NCI-H2196 (cell line): ENCODE data around the gene TRIM13.
A peak's percentile ranks its signal among the peaks of the same experiment; 100 is the strongest.
"Not testable (repeated sequence)": the region's sequence is repeated elsewhere in the genome, so short reads cannot be mapped to it uniquely, and the experiment has no call there.

Source experiments
- DNase-seq: peaks from one replicate; lab custom pipeline; 2025; ENCODE audit not compliant: unreplicated experiment; lab: John Stamatoyannopoulos, UW

TRIM13 gene, protein sequence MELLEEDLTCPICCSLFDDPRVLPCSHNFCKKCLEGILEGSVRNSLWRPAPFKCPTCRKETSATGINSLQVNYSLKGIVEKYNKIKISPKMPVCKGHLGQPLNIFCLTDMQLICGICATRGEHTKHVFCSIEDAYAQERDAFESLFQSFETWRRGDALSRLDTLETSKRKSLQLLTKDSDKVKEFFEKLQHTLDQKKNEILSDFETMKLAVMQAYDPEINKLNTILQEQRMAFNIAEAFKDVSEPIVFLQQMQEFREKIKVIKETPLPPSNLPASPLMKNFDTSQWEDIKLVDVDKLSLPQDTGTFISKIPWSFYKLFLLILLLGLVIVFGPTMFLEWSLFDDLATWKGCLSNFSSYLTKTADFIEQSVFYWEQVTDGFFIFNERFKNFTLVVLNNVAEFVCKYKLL

DNA sequence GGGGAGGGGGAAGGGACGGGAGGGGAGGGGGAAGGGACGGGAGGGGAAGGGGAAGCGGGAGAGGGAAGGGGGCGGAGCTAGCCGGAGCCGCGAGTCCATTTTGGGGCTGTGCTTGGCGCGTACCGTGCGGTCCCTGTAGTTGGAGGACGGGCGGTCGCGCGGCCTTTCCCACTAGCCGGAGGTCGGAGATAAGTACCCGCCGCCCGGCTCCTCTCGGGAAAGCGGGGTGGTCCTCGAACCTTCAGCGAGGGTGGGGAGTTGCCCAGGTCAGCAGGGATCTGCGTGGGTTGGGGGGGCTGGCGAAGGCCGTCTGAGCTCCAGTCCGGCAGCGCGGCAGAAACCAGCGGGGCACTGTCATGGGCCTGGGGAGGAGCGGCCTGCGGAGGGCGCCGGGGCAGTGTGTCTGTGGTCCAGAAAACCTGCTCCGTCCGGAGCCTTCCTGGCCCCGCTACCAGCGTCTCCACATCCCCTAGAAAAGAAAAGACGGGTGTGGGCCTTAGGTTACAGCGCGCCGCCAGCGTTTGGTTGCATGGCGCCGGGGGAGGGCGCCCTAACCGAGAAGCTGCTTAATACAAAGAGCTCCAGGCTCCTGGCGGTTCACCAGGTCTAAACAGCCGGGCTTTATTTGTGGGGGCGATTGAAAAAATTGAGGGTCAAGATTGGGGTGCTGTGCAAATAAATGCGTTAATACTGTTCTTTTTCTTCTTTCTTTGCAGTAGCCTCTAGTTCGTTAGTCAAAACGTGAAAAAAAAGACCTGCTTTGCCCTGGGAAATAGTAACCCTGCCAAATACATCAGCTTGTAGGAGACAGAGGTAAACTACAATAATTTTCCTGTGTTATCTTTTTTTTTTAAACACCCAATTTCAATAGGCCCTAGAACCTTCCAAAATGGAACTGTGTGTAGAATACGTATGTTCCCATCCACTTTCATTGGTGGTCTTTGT is at the start of gene TRIM13:
Gene TRIM13 (plus strand): TSS at position 92 of the 945 bp plus-strand sequence. CDS start 14,899 bp downstream, outside the sequence.
- DNase-seq: peak; percentile 72

DNA sequence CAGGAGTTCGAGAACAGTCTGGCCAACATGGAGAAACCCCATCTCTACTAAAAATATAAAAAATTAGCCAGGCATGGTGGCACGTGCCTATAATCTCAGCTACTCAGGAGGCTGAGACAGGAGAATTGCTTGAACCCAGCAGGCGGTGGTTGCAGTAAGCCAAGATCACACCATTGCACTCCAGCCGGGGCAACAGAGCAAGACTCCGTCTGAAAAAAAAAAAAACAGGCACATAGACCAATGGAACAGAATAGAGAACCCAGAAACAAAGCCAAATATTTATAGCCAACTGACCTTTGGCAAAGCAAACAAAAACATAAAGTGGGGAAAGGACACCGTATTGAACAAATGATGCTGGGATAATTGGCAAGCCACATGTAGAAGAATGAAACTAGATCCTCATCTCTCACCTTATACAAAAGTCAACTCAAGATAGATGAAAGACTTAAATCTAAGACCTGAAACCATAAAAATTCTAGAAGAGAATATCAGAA is 48.0 kb upstream of the TRIM13 start:
- DNase-seq: not testable (repeated sequence)

DNA sequence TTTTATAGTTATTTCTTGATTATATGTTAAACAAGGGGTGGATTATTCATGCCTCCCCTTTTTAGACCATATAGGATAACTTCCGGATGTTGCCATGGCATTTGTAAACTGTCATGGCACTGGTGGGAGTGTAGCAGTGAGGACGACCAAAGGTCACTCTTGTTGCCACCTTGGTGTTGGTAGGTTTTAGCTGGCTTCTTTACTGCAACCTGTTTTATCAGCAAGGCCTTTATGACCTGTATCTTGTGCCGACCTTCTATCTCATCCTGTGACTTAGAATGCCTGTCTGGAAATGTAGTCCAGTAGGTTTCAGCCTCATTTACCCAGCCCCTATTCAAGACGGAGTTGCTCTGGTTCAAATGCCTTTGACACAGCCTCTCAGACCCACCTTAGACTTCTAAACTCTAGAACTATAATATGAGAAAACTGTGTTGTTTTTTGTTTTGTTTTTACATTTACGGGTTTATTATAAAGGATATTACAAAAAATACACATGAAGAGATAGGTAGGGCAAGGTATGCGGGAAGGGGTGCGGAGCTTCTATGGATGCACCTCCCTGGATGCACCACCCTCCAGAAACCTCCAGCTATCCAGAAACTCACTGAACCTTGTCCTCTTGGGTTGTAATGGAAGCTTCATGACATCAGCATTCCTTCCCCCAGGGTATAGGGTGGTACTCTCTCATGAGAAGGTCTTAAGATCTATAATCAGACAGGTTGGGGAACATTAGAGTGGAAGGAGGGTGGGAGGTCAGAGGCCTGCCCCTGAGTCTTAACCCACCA is 44.9 kb upstream of the TRIM13 start:
- no peak for DNase-seq

DNA sequence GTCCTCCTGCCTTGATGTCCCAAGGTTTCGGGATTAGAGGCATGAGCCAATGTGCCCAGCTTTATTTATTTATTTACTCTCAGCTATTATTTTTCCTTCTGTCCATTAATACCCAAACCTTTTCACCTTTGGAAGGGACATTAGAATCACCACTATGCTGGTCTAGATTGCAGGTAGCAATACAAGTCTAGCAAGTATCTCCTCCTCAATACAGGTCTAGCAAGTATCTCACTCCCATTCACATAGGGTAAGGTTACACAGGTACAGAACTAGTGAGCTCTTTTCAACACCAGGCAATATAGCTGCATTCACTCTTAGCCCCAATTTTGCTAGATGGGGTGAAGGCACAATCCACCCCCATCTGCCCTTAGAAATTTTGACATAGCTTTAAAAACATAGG is 43.3 kb upstream of the TRIM13 start:
- DNase-seq: no peak

DNA sequence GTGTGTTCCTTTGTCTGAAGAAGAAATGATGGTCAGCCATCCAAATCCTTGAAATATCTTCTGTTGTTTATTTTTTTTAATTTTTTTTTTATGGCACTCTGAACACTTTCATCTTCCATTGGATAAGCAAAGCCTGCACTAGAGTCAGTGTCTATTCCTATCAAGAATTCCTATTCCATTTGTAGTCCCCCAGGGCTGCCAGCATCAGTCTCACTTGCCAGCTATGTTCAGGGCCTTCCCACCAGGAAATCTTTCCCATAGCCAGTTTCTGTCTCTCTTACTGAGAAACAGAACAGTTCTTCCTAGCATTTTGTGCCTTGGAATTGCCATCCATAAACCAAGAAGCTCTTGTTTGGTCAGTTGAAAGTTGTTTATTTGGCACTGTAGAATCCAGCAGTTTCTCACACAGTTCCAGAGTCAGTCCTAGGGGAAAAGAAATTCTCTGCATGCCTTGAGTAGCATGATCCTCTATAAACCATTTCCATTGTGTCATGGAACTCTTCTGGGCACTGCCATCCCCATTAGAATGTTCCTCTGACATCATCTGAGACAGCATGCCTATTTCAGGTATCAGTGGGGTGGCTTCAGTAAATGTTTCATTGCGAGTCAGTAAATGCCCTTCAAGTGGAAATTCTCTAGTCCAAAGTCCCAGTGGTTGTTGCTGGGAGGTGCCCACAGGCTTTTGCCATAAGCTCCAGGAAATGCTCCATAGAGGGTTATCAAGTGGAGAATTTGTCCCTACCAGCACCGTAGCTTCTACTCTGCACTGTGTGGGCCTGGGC is 42.0 kb upstream of the TRIM13 start:
- DNase-seq: no peak

DNA sequence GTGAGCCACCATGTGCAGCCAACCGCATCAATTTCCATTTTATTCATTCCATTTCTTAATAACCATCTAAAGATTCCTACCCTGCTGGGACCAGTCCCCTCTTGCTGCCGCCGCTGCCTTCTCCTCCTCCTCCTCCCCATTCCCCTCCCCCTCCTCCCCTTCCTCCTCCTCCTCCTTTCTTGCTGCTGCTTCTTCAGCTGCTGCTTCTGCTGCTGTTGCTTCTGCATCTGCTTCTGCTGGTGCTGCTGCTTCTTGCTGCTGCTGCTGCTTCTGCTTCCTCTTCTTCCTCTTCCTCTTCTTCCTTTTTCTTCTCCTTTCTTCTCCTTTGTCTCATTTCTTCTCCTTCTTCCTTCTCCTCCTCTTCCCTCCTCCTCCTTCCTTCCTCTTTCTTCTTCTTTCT is 40.7 kb upstream of the TRIM13 start:
- DNase-seq: no peak

DNA sequence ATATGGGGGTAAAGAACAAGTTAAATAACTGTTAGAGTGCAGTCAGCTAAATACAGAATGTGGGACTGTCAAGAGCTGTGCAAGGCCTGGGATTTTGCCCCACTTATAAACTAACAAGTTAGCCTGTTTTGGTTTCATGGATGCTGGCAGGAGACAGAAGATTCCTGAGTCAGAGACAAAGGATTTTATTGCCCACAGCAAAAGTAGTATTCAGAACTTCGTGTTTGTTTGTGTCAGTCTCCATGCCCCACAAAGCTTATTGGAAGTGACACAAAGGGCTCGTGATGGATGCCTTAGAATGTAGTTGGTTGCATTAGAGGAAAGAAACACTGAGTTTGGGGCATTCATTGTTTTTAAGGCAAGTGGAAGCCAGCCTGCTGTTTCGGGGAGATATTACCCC is 38.5 kb upstream of the TRIM13 start:
- no peak for DNase-seq

DNA sequence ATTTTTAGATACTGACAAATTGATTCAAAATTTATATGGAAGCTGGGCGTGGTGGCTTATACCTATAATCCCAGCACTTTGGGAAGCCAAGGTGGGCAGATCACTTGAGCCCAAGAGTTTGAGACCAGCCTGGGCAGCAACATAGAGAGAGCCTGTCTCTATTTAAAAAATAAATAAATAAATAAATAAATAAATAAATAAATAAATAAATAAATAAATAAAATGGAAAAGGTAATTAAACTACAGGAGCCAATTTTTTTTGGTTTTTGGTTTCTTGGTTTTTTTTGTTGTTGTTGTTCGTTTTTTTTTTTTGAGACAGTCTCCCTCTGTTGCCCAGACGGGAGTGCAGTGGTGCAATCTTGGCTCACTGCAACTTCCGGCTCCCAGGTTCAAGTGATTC is 29.4 kb upstream of the TRIM13 start:
- DNase-seq: no peak

DNA sequence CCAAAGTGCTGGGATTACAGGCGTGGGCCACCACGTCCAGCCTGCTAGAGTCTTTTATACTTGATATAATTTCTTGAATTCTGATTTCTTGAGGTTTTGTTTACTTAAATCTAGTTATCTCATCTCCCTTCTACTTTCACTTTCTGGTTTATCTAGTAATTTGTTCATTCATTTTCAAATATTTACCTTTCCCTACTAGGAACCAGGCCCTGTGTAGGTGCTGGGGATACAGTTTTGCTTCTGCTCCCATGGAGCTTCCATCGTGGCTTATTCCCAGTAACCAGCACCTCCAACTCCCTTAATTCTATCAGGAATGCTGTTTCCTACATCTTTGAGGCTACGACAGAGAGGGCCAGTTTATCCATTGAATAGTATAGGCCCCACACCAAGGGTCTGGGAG is 24.1 kb upstream of the TRIM13 start:
- no peak for DNase-seq

DNA sequence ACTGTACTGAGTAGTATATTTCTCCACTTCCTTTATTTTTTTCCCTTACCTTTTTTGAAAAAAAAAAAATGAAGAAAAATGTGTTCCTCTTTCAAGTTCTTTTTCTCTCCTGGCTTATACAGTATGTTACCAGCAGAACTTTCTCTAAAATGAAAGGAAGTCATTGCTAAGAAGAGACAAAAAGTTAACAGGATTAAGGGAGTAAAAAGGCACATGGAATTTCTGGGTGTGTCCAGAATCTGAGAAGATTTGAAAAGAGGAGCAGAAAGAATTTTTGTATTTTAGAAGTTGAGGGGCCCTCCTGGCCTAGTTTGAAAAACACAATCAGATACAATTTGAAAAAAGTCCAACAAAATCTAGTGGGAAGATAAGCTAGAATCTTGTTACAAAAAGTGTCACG is 21.0 kb upstream of the TRIM13 start:
- DNase-seq: no peak

DNA sequence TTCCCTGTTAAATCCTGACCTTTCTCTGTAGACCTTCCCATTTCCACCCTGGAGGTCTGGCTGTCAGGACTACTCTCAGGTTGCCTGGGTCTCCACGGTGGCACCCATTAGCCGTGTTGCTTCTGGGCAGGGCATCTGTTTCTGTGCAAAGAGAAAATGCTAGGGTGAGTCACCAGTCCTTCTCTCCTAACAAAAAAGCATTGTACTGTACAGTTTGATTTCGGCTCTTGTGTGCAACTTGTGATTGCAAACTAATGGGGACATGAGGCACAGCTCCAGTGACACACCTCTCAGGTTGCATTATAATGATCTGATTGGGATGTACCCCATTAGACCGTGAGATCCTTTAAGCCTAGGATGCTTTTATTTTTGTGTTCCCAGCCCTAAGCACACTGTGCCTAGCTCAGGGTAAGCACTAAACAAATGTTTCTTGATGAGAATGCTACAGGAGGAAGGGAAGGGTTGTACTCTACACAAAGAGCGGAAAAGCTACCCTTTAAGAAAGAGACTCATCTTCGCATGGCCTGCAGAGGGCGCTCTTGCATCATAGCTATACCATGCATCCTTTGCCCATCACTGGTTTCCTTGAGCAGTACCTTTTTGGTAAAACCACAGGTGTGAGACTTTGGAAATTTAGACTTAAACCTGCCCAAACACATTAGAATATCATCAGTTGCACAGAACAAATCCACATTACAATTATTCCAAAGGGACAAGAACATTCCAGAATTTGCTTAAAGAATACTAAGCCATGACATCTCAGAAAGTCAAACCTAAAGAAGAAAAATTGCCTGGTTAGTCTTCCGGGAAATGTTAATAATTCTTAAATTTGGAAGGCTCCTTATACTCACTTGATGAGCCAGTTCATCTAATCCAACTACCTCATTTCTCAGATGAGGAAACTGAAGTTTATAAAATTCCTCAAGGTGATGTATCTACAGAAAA is 20.3 kb upstream of the TRIM13 start:
- DNase-seq: peak; percentile 63

DNA sequence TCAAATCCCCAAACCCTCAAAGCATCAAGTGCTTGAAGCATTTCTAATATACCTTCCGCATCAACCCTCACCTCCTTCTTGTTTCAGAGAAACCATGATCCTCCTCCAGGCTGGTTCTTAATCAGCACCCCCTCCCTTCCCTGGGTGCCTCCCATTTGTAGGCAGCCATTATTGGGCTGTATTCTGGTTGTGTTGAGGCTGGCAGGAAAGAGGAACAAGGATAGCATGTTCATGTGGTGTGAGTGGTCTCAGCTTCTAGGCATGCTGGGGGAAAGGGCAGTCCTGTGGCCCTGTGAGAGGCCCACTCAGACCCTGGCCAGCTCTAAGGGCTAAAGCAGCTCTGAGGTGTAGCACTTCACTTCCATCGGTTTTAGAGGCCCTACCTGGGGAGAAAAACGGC is 18.9 kb upstream of the TRIM13 start:
- no peak for DNase-seq

DNA sequence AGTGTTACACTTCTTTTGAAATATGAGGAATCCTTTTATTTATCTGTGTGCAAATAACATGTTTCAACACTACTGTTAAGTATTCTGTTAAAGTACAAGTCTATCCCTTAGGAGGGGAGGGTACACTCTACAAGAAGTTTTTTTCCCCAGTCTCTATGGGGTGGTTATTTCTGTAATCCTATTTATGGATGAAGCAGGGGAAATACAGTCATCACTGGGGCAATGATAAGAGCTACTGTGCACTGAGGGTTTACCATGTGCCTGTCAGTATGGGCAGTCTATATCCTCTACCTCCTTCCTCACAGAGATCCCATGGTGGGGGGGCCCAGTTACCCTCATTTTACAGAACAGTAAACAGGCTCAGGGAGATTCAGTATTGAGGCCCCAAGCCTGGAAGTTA is 16.6 kb upstream of the TRIM13 start:
- DNase-seq: no peak

DNA sequence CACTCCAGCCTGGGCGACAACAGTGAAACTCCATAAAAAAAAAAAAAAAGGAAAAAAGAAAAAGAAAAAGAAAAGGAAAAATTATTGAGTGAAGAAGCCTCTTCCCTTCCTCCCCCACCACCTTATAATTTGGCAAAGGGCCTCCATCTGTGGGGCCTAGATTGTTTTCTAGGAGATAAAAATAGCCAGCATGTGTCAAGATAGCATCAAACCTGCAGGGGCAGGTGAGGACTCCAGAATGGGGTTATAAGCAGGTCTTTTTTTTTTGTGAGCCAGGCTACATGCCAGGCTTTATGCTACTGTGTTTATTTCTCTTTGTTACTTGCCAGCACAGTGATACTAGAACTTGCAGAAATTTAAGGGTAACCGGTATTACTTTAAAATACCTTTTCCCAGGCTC is 11.7 kb upstream of the TRIM13 start:
- DNase-seq: peak; percentile 1

DNA sequence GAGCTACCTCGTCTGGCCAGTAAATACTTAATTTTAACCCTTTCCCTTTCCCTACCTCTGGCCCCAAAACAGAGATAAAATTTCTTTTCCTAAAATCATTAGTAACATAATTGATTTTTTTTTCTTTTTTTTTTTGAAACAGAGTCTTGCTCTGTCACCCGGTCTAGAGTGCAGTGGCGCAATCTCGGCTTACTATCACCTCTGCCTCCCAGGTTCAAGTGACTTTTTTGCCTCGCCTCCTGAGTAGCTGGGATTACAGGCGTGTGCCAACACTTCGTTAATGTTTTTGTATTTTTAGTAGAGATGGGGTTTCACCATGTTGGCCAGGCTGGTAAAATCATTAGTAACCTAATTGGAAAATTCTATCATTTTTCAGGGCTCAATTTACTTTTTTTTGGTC is 10.4 kb upstream of the TRIM13 start:
- DNase-seq: no peak

DNA sequence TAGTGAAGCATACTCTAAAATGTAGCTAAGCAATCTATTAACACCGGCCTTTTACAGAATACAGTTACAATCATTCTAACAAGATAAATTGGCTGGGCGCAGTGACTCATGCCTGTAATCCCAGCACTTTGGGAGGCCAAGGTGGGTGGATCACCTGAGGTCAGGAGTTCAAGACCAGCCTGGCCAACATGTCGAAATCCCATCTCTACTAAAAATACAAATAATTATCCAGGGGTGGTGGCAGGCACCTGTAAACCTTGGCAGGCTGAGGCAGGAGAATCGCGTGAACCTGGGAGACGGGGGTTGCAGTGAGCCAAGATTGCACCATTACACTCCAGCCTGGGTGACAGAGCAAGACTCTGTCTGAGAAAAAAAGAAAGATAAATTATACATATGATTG is 6.2 kb upstream of the TRIM13 start:
- not testable (repeated sequence) for DNase-seq

DNA sequence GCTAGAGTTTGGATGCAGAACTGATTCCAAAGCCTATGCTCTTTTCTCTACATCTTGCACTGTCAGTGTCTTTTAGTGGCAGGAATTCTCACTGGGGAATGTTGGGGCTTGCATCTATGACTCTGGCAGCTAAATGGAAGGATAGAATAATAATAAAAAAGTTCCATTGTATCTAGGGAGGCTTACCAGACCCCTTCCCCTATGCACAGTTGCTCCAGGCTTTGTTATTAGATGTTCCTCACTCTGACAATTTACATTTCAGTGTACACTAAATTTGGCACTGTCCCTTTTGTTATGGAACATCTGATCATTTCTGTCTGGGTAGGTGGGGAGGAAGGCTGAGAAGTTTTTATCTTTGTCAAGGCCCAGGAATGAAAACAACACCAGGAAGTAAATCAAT is 3.7 kb upstream of the TRIM13 start:
- no peak for DNase-seq

DNA sequence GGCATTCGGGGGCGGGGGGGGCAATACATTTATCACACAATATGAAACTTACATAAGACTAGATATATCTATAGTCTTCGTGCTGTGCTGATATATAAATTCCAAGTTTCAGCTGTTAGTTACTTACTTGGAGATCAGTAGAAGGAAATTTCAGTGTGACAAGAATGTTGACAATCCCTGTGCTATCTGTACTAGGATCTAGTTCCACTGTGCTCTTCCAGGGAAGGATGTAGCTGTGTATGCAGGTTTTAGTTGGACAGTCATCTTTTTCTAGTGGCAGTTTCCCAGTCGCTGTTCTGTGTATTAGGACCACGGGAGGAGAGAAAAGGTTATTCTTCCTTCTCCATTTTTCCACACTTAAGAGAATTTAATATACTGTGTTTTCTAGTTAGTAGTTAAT is 3.2 kb upstream of the TRIM13 start:
- no peak for DNase-seq

DNA sequence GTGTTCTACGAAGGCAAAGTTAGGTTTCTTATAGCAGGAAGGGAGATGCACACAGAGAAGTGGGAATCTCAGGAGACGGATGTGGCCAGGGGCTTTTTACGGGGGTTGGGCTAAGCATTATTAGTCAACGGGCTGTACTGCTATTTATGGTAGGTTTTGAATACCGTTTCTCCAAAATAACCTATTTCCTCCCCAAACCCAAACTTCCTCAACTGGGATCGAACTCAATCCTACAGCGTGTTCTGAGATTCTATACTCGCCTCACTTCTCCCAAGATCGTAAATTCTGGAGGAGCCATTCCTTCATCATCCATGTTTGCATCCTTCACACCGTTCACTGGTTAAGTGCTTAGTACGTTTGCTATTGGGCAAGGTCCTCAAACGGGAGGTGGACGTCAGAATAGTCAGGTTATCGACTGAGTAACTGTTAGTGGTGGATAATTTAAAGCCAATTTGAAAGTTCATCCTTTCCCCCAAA is 1.2 kb upstream of the TRIM13 start:
- no peak for DNase-seq
